Right lobe of liver (tissue), 6 donors: ENCODE data around the gene GFAP. TPM values are rescaled to one million over a fixed set of nuclear protein-coding genes. Genes with fewer than 3 reads are reported as not detected.

Experiments
- ATAC-seq, 4 donors: fragments of 200-7000 bp; cut with Tn5 transposase; one replicate each; pipeline ENCODE4 v1.9.1; 2020; ENCODE audit warnings: mild to moderate bottlenecking in 4 of 4, moderate library complexity in 4 of 4
- DNase-seq, 3 donors: peaks; one replicate each; pipeline ENCODE4 v3.0.0-alpha.2; 2020
- H3K27ac ChIP-seq, 3 donors: fragments of 200-600 bp; one replicate each; pipeline ENCODE4 v1.8.0; 2022
- H3K27me3 ChIP-seq, 2 donors: fragments of 200-600 bp; one replicate each; pipeline ENCODE4 v1.8.0; 2022
- H3K36me3 ChIP-seq, 4 donors: fragments of 200-600 bp; sonication (generic) in 1 of 4; one replicate each; pipeline versions ENCODE4 v1.5.1 to v1.8.0; 2017 to 2022; ENCODE audit warnings: control low read depth in 1 of 4
- H3K4me1 ChIP-seq, 4 donors: fragments of 200-600 bp; sonication (generic) in 1 of 4; one replicate each; pipeline versions ENCODE4 v1.5.1 to v1.8.0; 2017 to 2022; ENCODE audit warnings: control low read depth in 1 of 4
- H3K4me3 ChIP-seq, 3 donors: fragments of 200-600 bp; one replicate each; pipeline ENCODE4 v1.8.0; 2022
- H3K9me3 ChIP-seq, 4 donors: fragments of 200-600 bp; sonication (generic) in 1 of 4; one replicate each; pipeline versions ENCODE4 v1.5.1 to v1.8.0; 2017 to 2022; ENCODE audit warnings: control low read depth in 1 of 4
- CTCF ChIP-seq, 4 donors: fragments of 200-600 bp in 3 of 4; fragments of 450-650 bp in 1 of 4; IDR thresholded peaks; one replicate each; pipeline versions ENCODE4 v1.5.1 to v1.8.0; 2016 to 2022; ENCODE audit warnings: antibody characterized with exemption in 4 of 4, mild to moderate bottlenecking in 2 of 4
- POLR2A ChIP-seq: fragments of 450-650 bp; IDR thresholded peaks from one replicate; pipeline ENCODE4 v1.6.1; 2017; ENCODE audit warnings: antibody characterized with exemption, mild to moderate bottlenecking
- WGBS: methylation state at CpG from one replicate; pipeline ENCODE4 v1.1.6; 2018; ENCODE audit warnings: low coverage, low lambda C conversion rate; ENCODE audit not compliant: insufficient coverage; ENCODE audit errors: missing lambda C conversion rate; 5-methylcytosine and 5-hydroxymethylcytosine counted together
- intact Hi-C, 2 donors: fragments of 100-400 bp; cut with DNase I; formaldehyde crosslinking; loops; one replicate each; pipeline versions ENCODE4 v1.11.2 to v1.14.1; 2022
- total RNA-seq, 6 experiments: library from RNA; depleted of rRNA in 2 of 6; stranded (reverse); fragments of >200 nt in 2 of 6; fragmentation: NEBNext Ultra II Directional in 3 of 6; extraction: Animal tissue kit (Norgen Biotek cat#: 25700) in 3 of 6; gene quantifications; one replicate each; pipeline versions ENCODE4 v1.1.0 to v1.2.4, GENCODE V29; 2016 to 2023
- donor health status: DM: no; HTN: yes; CAD: no.
- donor health status: DM: no; HTN: no; CAD: no.
- donor health status: DM: no; HTN: no; CAD: no.
- donor health status: DM: no; HTN: yes; CAD: no.
- donor health status: DM: no; HTN: yes; CAD: no.

Gene GFAP
- total RNA-seq, 6 experiments from 2014 or later = 0.18 to 0.50 (median 0.27) TPM

DNA sequence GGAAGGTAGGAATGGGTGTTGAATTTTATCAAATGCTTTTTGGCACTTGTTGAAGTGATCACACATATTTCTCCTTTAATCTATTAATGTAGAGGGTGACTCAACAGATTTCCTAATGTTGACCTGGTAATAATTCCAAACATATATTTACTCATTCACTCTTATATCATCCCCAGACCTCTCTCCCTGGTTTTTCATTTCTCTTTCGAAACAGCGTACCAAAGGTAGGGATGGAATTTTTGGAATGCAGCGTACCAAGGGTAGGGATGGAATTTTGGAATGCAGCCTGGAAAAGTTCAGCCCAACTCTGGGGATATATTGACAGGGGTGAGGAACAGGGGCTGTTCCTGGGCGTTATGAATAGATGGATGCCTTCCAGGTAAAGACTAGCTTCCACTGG is 25.0 kb upstream of the GFAP start:
- no peak overlapping the region for H3K4me3 ChIP-seq
- ATAC-seq (peak in 2 of 4 donors; percentile 33 to 90), DNase-seq (no peak)
- TF ChIP-seq CTCF (IDR thresholded peaks at IDR 0.05) (no peak), POLR2A (no peak)
- H3K27me3 ChIP-seq = no peaks in the 10 kb centered on the region
- H3K27ac ChIP-seq = no peak overlapping the region
- 25% methylated on average over 4 of the region's 4 CpGs for WGBS
- intact Hi-C loops = no loop called here
- no peaks in the 10 kb centered on the region for H3K4me1 ChIP-seq
- H3K36me3 ChIP-seq = no peaks in the 10 kb centered on the region
- no peaks in the 10 kb centered on the region for H3K9me3 ChIP-seq

- TF ChIP-seq CTCF (IDR thresholded peaks at IDR 0.05) = no peak
- no peak for TF ChIP-seq POLR2A
- Histone ChIP-seq H3K27ac (no peak overlapping the region), H3K4me1 (no peaks in the 10 kb centered on the region), H3K36me3 (no peaks in the 10 kb centered on the region), H3K4me3 (no peak overlapping the region), H3K9me3 (no peaks in the 10 kb centered on the region), H3K27me3 (no peaks in the 10 kb centered on the region)
- peak in 1 of 3 donors; percentile 46 for DNase-seq
- no peak for ATAC-seq
- intact Hi-C loops = no loop called here
- no CpG with 5 or more reads among the region's 9 CpGs for WGBS
Observed at GRCh38 chr17:44935116-44935515, 19.8 kb upstream of the GFAP start.

GRCh38 chr17:44934745-44935105 is 19.4 kb upstream of the GFAP start:
- Histone ChIP-seq H3K4me3 (no peak overlapping the region), H3K9me3 (no peaks in the 10 kb centered on the region), H3K36me3 (no peaks in the 10 kb centered on the region), H3K27me3 (no peaks in the 10 kb centered on the region), H3K4me1 (no peaks in the 10 kb centered on the region), H3K27ac (no peak overlapping the region)
- intact Hi-C loops = no loop called here
- ATAC-seq = no peak
- 83% methylated on average over 1 of the region's 10 CpGs for WGBS
- peak in 1 of 3 donors; percentile 37 for DNase-seq
- TF ChIP-seq CTCF (IDR thresholded peaks at IDR 0.05) (no peak), POLR2A (no peak)

- TF ChIP-seq POLR2A (no peak), CTCF (IDR thresholded peaks at IDR 0.05) (no peak)
- 100% methylated on average over 1 of the region's 34 CpGs for WGBS
- no peak overlapping the region for H3K4me3 ChIP-seq
- ATAC-seq = peak in 1 of 4 donors; percentile 10
- no peaks in the 10 kb centered on the region for H3K4me1 ChIP-seq
- no peaks in the 10 kb centered on the region for H3K27me3 ChIP-seq
- H3K9me3 ChIP-seq = no peaks in the 10 kb centered on the region
- H3K36me3 ChIP-seq = no peaks in the 10 kb centered on the region
- no peak overlapping the region for H3K27ac ChIP-seq
- intact Hi-C loops = no loop called here
- peak in 1 of 3 donors; percentile 17 for DNase-seq
Observed at GRCh38 chr17:44933824-44934744, 18.8 kb upstream of the GFAP start.
